Mucosa of descending colon (tissue), 3 donors: ENCODE data around the gene IFNGR2. TPM values are rescaled to one million over a fixed set of nuclear protein-coding genes. Genes with fewer than 3 reads are reported as not detected.

ENCODE experiments used
- ATAC-seq: fragments of 200-7000 bp; cut with Tn5 transposase; one replicate; pipeline ENCODE4 v1.9.1; 2020; ENCODE audit warnings: mild to moderate bottlenecking, moderate library complexity
- DNase-seq, 3 donors: peaks; one replicate each; pipeline ENCODE4 v3.0.0-alpha.2; 2020
- H3K36me3 ChIP-seq: fragments of 200-600 bp; one replicate; pipeline ENCODE4 v1.8.0; 2021; ENCODE audit warnings: low read depth, mild to moderate bottlenecking
- H3K4me1 ChIP-seq: fragments of 200-600 bp; one replicate; pipeline ENCODE4 v1.8.0; 2021; ENCODE audit warnings: low read depth, mild to moderate bottlenecking
- H3K4me3 ChIP-seq: fragments of 200-600 bp; one replicate; pipeline ENCODE4 v1.8.0; 2021; ENCODE audit warnings: mild to moderate bottlenecking
- H3K9me3 ChIP-seq: fragments of 200-600 bp; one replicate; pipeline ENCODE4 v1.8.0; 2021; ENCODE audit warnings: mild to moderate bottlenecking
- intact Hi-C, 2 donors: fragments of 100-400 bp; cut with DNase I in 1 of 2; cut with micrococcal nuclease in 1 of 2; formaldehyde crosslinking; loops; one replicate each; pipeline versions ENCODE4 v1.11.0 to v1.11.1; 2022; cut with DNase I, micrococcal nuclease
- total RNA-seq, 3 donors: library from RNA; stranded (reverse); fragmentation: NEBNext Ultra II Directional in 2 of 3; extraction: Animal tissue kit (Norgen Biotek cat#: 25700) in 2 of 3; gene quantifications; one replicate each; pipeline versions ENCODE4 v1.2.1 to v1.2.4, GENCODE V29; 2021 to 2023
- TF ChIP-seq, protein P1 (sequence below): fragments of 200-600 bp; IDR thresholded peaks from one replicate; pipeline ENCODE4 v1.8.0; 2022; ENCODE audit warnings: antibody characterized with exemption, mild to moderate bottlenecking
- donor health status: DM: no; HTN: no; CAD: no; lungs with moderate emphysema.
- donor health status: DM: no; HTN: no; CAD: no.
- donor health status: DM: no; HTN: yes; CAD: no.

IFNGR2 gene
- total RNA-seq, 3 donors from 2014 or later: 56.3 to 155 (median 87.8) TPM

DNA sequence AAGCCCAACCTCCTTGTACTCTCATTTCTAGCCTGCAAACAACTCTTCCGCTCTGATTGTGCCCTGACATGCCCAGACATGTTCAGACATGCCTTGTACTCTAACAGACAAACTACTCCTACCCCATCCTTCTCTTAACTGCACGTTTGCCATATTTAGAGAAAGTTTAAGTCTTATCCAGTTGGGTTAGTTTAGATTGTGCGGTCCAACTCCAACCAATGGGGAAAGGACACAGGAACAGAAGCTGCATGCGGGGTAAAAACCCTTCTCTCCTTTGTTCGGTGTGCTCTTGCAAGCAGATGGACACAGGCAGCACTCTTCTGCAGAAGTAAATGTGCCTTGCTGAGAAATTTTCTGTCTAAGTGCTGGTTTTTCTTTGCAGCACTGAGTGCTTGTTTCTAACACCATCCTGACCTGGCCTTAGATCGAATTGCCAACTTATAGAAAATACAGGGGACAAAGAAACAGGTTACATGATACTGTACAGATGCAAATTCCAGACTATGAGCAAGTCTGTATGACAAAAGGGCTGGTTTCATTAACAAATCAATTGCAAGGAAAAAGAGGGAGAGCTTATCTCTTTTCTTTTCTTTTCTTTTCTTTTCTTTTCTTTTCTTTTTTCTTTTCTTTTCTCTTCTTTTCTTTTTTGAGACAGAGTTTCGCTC, 35.8 kb upstream of the IFNGR2 start:
- no peak for ATAC-seq
- Histone ChIP-seq H3K4me1 (no peaks in the 10 kb centered on the region), H3K4me3 (no peak overlapping the region), H3K9me3 (peaks cover 17% of the 10 kb centered on the region), H3K36me3 (no peaks in the 10 kb centered on the region)
- intact Hi-C loops: no loop called here
- no peak for DNase-seq
- TF ChIP-seq, protein P1, sequence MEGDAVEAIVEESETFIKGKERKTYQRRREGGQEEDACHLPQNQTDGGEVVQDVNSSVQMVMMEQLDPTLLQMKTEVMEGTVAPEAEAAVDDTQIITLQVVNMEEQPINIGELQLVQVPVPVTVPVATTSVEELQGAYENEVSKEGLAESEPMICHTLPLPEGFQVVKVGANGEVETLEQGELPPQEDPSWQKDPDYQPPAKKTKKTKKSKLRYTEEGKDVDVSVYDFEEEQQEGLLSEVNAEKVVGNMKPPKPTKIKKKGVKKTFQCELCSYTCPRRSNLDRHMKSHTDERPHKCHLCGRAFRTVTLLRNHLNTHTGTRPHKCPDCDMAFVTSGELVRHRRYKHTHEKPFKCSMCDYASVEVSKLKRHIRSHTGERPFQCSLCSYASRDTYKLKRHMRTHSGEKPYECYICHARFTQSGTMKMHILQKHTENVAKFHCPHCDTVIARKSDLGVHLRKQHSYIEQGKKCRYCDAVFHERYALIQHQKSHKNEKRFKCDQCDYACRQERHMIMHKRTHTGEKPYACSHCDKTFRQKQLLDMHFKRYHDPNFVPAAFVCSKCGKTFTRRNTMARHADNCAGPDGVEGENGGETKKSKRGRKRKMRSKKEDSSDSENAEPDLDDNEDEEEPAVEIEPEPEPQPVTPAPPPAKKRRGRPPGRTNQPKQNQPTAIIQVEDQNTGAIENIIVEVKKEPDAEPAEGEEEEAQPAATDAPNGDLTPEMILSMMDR: no peak

DNA sequence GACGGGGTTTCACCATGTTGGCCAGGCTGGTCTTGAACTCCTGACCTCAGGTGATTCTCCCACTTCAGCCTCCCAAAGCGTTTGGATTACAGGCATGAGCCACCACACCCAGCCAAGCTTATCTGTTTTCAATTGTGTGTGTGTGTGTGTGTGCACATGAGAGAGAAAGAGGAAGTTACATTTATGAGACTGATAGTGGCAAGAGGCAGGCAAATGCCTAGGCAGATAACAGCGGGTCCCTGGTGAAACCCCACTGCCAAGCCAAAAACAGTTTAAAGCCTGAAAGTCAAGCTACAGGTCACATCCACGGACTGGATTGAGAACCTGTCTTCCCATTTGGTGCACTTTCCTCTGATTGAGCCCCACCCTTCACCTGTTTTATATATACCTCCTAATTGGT, 35.1 kb upstream of the IFNGR2 start:
- H3K4me1 ChIP-seq: no peaks in the 10 kb centered on the region
- intact Hi-C loops: no loop called here
- TF ChIP-seq, protein P1: no peak
- peak; percentile 58 for ATAC-seq
- peaks cover 17% of the 10 kb centered on the region for H3K9me3 ChIP-seq
- no peaks in the 10 kb centered on the region for H3K36me3 ChIP-seq
- H3K4me3 ChIP-seq: no peak overlapping the region
- no peak for DNase-seq

DNA sequence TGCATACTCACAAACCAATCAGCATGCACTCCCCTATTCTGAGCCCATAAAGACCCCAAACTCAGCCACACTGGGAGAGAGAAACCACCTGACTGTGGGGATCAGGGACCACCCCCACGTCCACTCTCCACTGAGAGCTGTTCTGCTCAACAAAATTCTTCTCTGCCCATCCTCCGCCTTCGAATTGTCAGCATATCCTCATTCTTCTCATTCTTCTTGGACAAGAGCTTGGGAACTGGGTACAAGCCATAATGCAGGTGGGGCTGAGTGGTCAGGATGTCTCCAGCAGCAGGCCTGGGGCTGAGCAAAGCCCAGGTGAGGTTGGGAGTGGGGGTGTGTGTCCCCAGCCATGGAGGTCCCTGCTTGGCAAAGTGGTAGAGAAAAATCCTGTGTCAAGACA, 34.6 kb upstream of the IFNGR2 start:
- H3K4me1 ChIP-seq: no peaks in the 10 kb centered on the region
- no peaks in the 10 kb centered on the region for H3K36me3 ChIP-seq
- TF ChIP-seq, protein P1: no peak
- no peak for ATAC-seq
- H3K9me3 ChIP-seq: peaks cover 17% of the 10 kb centered on the region
- DNase-seq: no peak
- intact Hi-C loops: no loop called here
- no peak overlapping the region for H3K4me3 ChIP-seq

DNA sequence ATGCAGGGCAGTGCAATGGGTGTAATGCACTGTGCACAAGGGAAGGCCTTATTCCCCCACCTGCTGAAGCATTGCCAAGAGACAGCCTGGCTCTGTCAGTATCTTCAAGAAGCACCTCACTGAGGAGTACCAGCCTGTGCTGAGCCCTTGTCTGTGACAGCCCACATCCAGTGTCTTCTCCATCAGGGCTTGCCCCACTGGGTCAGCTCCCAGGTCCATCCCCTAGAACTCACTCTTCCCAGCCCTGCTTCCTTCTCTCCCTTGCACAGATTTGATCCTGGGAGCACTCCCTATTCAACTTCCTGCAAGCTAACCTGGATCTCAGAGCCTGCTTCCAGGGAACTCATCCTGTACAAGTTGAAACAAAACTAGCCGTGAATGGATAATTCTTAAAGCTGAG, 33.6 kb upstream of the IFNGR2 start:
- Histone ChIP-seq H3K36me3 (no peaks in the 10 kb centered on the region), H3K4me1 (peaks cover 4% of the 10 kb centered on the region), H3K4me3 (no peak overlapping the region), H3K9me3 (peaks cover 17% of the 10 kb centered on the region)
- ATAC-seq: no peak
- TF ChIP-seq, protein P1: no peak
- DNase-seq: no peak
- intact Hi-C loops: no loop called here

DNA sequence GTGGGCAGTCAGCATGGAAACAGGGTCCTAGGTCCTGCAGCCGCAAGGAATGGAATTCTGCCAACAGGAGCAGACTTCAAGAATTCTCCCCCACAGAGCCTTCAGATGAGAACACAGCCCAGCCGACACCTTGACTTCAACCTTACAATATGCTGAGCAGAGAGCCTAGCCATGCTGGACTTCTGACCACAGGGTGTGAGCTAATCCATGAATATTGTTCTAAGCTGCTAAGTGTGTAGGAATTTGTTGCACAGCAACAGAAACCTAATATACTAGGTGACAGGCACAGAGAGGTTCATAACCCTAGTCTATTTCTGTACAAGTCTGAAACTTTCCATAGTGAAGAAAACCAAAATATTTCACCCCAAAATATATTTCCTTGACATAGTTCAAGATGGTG, 32.9 kb upstream of the IFNGR2 start:
- H3K4me1 ChIP-seq: peaks cover 4% of the 10 kb centered on the region
- peaks cover 17% of the 10 kb centered on the region for H3K9me3 ChIP-seq
- ATAC-seq: peak; percentile 62
- TF ChIP-seq, protein P1: no peak
- no peaks in the 10 kb centered on the region for H3K36me3 ChIP-seq
- no peak overlapping the region for H3K4me3 ChIP-seq
- intact Hi-C loops: loop anchor here in 1 of 2 donors (10.0 kb wide), 1 partner anchor 166 kb away; no protein-coding TSS in a partner anchor
- DNase-seq: no peak
